ENCODE results near the gene ENTHD1.
"Not testable (repeated sequence)": the region's sequence is repeated elsewhere in the genome, so short reads cannot be mapped to it uniquely, and the experiment has no call there.

GRCh38 chr22:39889924-39890323, 3.6 kb downstream of the ENTHD1 start:
- TF ChIP-seq EZH2 (IDR thresholded peaks at IDR 0.05; ENCODE audit: borderline replicate concordance, insufficient read depth, low read length, poor library complexity, severe bottlenecking); SMC3 (conservative IDR thresholded peaks at IDR 0.05; ENCODE audit: poor library complexity); CTCF (IDR thresholded peaks at IDR 0.05; ENCODE audit: poor library complexity, severe bottlenecking); TAF1 (IDR thresholded peaks at IDR 0.05; ENCODE audit: low read depth): not testable (repeated sequence)
